Adipose tissue (tissue), 3 donors: Measurements from ENCODE around the gene SVIP. TPM values are rescaled to one million over a fixed set of nuclear protein-coding genes. Genes with fewer than 3 reads are reported as not detected.

Experiments used
- H3K27ac ChIP-seq: one replicate; pipeline ENCODE4 v1.5.1; 2013; ENCODE audit warnings: low read depth, low read length
- WGBS, 3 donors: extraction: QIAGEN DNeasy Blood & Tissue Kit; methylation state at CpG; one replicate each; pipeline ENCODE4 v1.1.7; 2013; 5-methylcytosine and 5-hydroxymethylcytosine counted together
- polyA plus RNA-seq, 3 donors: library from polyadenylated mRNA; stranded (reverse); fragments of 200-250 nt; gene quantifications; one replicate each; pipeline ENCODE4 v1.2.3, GENCODE V29; 2013
- donor health status: healthy with polysubstance abuse.
- donor health status: Bipolar disorder and iron deficiency.
- donor health status: healthy.

Gene SVIP
- polyA plus RNA-seq, 3 donors, result 4.3 to 7.1 (median 5.2) TPM

DNA sequence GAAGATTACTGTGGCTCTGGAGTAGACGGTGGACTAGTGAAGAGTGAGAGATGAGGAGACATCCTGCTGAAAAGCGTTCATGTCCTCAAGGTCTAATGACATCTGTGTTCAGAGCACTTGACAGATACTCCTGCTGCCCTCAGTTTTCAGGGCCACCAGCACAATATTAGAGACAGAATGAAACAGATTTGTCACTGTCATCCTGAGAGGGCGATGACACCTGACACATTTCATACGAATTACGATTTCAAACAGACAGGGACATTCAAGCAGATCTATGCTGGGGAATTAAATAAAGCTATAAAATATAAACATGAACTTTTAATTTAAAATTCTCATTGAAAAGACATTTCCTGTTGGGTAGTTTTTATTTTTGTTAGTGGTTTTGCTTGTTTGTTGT is 29.1 kb downstream of the SVIP start:
- WGBS, 3 donors, result 89 to 90% (median 89%) methylated on average over 5 of the region's 5 CpGs
- H3K27ac ChIP-seq, result no peak overlapping the region

DNA sequence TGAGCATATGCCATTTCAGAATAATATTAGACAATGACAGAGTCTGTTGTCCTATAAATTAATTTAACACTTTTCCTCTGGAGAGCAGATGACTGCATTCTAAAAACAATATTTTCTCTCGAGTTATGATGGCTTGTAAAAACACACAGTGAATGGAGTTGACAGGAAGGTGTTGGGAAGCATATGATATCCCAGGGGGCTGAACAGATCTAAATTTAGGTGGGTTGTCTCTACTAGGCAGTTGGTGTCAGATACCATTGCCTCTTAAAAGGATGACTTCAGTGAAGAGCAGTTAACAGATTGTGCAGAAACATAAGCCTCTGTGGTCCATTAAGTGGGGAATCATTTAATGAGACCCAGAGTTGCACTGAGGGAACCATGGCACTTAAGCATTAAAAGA is 30.7 kb downstream of the SVIP start:
- H3K27ac ChIP-seq, result no peak overlapping the region
- 61 to 87% (median 64%) methylated on average over 1 of the region's 1 CpG for WGBS, 3 donors

- no peak overlapping the region for H3K27ac ChIP-seq
- WGBS, 3 donors, result 88 to 90% (median 90%) methylated on average over 3 of the region's 3 CpGs
These were observed 32.6 kb downstream of the SVIP start for GRCh38 chr11:22797047-22797446.

DNA sequence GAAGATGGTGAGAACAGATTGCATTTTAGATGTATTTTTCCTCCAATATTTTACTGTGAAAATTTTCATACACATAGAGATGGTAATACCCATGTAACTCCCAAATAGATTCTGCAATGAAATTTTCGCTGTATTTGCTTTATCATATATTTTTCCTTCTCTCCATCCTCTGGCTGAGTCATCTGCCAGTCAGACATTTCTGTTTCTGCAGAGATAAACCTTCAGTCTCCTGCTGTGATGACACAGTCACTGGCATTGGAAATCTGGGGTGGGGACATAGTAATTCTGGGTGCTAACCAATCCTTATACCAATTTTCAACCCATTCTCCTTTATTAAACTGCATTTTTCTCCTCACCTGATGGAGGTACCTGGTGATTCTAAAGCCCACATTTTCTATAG is 33.7 kb downstream of the SVIP start:
- no peak overlapping the region for H3K27ac ChIP-seq
- WGBS, 3 donors, result 90 to 93% (median 93%) methylated on average over 1 of the region's 1 CpG

DNA sequence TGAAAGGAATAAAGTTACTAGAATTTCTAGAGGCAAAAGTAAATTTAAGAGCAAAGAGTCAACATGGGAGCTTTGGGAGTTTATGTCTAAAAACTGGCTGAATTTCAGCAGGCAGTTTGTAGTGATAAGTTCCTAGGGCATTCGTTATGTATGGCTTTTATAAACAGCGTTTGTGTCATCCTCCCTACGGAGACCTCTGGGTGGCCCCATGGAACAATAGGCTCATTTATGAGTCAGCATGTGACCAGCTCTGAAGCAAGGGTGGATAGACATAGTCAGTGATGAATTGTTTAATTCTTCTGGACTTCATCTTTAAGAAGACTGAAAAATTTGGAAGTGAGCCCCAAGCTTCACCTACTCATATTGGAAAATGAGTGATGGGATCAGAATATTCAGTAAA is 37.1 kb downstream of the SVIP start:
- no peak overlapping the region for H3K27ac ChIP-seq
- 16 to 40% (median 29%) methylated on average over 3 of the region's 3 CpGs for WGBS, 3 donors

GRCh38 chr11:22787551-22788162 is 41.9 kb downstream of the SVIP start:
- no peak overlapping the region for H3K27ac ChIP-seq
- 24 to 30% (median 26%) methylated on average over 9 of the region's 9 CpGs for WGBS, 3 donors

DNA sequence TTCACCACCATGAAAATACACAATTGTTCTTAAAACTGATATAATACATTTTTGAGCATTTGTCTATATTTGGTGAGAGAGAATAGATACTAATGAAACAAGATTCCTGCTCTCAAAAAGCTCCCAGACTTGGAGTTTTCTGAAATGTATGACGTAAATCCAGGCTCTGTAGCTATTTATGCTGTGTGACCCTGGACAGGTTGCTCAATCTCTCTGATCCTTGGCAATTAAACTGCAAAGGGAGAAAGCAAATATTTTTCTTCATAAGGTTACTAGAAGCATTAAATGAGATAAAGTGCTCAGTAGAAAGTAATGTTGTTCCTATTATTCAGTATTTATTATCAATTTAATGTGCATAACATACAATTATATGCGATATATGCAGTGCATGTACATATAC is 42.5 kb downstream of the SVIP start:
- 66 to 73% (median 73%) methylated on average over 2 of the region's 2 CpGs for WGBS, 3 donors
- H3K27ac ChIP-seq, result no peak overlapping the region

GRCh38 chr11:22786475-22786874 is 43.1 kb downstream of the SVIP start:
- 84 to 87% (median 86%) methylated on average over 3 of the region's 3 CpGs for WGBS, 3 donors
- H3K27ac ChIP-seq, result no peak overlapping the region

- no peak overlapping the region for H3K27ac ChIP-seq
These were observed 44.4 kb downstream of the SVIP start for GRCh38 chr11:22785251-22785650.

- WGBS, 3 donors, result 33 to 54% (median 37%) methylated on average over 3 of the region's 3 CpGs
- H3K27ac ChIP-seq, result no peak overlapping the region
These were observed 48.5 kb downstream of the SVIP start for GRCh38 chr11:22780952-22781593.

- WGBS, 3 donors, result 89 to 94% (median 90%) methylated on average over 5 of the region's 5 CpGs
- H3K27ac ChIP-seq, result no peak overlapping the region
These were observed 49.8 kb downstream of the SVIP start for GRCh38 chr11:22779850-22780249.

GRCh38 chr11:22778642-22779041 is 51.0 kb downstream of the SVIP start:
- no peak overlapping the region for H3K27ac ChIP-seq

DNA sequence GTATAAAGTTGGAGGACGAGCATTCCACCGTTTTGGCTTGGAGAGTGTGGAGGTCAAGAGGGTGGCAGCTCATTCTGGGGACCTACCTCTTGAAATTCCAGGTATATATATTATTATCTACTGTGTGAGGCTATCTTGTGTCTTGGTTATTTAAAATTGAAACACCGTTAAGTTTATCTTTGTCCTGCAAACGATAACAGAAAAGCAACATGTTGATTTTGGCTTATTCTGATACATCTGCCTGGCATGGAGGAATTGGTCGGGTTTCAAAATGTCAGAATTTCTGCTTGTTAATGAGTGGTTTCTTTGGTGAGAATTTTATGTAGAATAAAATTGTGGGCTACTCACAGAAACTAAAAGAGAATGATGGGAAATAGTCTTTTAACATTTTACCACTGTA is 54.4 kb downstream of the SVIP start:
- 72 to 86% (median 79%) methylated on average over 5 of the region's 5 CpGs for WGBS, 3 donors
- H3K27ac ChIP-seq, result no peak overlapping the region

DNA sequence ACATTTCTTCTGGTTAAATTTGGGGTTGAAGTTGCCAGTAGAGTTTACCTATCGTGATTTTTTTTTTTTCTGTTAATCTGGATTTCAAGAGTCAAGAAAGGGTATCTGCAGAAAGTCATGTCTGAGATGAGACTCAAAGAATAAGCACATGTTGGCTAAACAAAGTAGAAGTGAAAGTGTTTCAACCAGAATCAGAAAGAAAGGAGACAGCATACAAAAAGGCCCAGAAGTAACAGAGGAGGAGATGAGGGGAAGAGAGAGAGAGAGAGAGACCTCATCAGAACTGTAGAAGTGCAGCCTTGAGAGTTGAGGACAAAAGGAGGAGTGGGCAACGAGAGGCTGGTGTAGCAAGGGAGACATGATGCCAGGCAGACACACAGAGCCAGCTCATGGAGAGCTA is 54.9 kb downstream of the SVIP start:
- WGBS, 3 donors, result 82 to 91% (median 87%) methylated on average over 2 of the region's 2 CpGs
- no peak overlapping the region for H3K27ac ChIP-seq

GRCh38 chr11:22769081-22769480 is 60.5 kb downstream of the SVIP start:
- WGBS, 3 donors, result 84 to 100% (median 88%) methylated on average over 1 of the region's 1 CpG
- H3K27ac ChIP-seq, result no peak overlapping the region

Other genes starting within 250 kb of the SVIP start
- gene FANCF, start 204.0 kb downstream of the SVIP start, polyA plus RNA-seq, result 1 to 10 TPM; 1.3 to 8.6 (median 2.5) TPM
- gene GAS2, start 163.2 kb downstream of the SVIP start, polyA plus RNA-seq, result 1 to 10 TPM in 1 of 3 donors, under 1 TPM in 2; 0.52 to 4.7 (median 0.56) TPM
- not detected for gene CCDC179, start 30.7 kb upstream of the SVIP start, polyA plus RNA-seq